K562 (cell line): ENCODE data around the gene NCL. TPM values are rescaled to one million over a fixed set of nuclear protein-coding genes. Genes with fewer than 3 reads are reported as not detected.

Experiments used
- ATAC-seq: fragments of 200-7000 bp; cut with Tn5 transposase; 3 replicates; pipeline ENCODE4 v1.9.1; 2020; ENCODE audit warnings: moderate library complexity
- BruUV-seq: library from RNA; stranded (reverse); fragments of 400-500 nt; replicated peaks from 2 replicates; lab custom pipeline; 2021; lab: Mats Ljungman, UMichigan
- CTCF ChIA-PET: fragments of 300-600 bp; formaldehyde crosslinking; extraction: SDS; loops from one replicate; lab custom pipeline; 2021; ENCODE audit warnings: low intra/inter-chr PET ratio; lab: Yijun Ruan, JAX
- POLR2A ChIA-PET: fragments of 300-600, 350-650 bp; sonication (Branson Sonifier 250); formaldehyde crosslinking; extraction: SDS; loops from one replicate; lab custom pipeline; 2021; ENCODE audit warnings: antibody characterized with exemption, inconsistent platforms; lab: Yijun Ruan, JAX
- DNase-seq, 4 experiments: peaks; one replicate each; pipeline versions ENCODE4 v3.0.0 to v3.0.0-alpha.2; 2011 to 2018; ENCODE audit warnings: low spot score in 3 of 4, mixed read lengths in 3 of 4; ENCODE audit errors: extremely low read depth in 1 of 4
- FAIRE-seq: peaks from 2 replicates; lab custom pipeline; 2011; peaks lifted over from hg19 to GRCh38; lab: Jason Lieb, UNC
- H2AFZ ChIP-seq: 2 replicates; pipeline ENCODE4 v1.6.0; 2011; ENCODE audit warnings: low read depth, low read length, control low read depth, inconsistent platforms
- H3K27ac ChIP-seq: fragments of 200-600 bp; 3 replicates; pipeline ENCODE4 v1.8.0; 2011; ENCODE audit warnings: low read depth, mild to moderate bottlenecking, control low read depth, inconsistent platforms, low read length, moderate library complexity, mixed read lengths; ENCODE audit errors: extremely low read depth
- H3K27me3 ChIP-seq, 2 experiments: fragments of 300-600 bp in 1 of 2; 2 replicates in 1 of 2; 3 replicates in 1 of 2; pipeline versions ENCODE4 v1.6.0 to v1.8.0; 2011; ENCODE audit warnings: inconsistent platforms in 2 of 2, low read length in 2 of 2, mild to moderate bottlenecking in 1 of 2, mixed read lengths in 1 of 2, moderate library complexity in 1 of 2; ENCODE audit not compliant: control insufficient read depth in 2 of 2, insufficient read depth in 2 of 2
- H3K36me3 ChIP-seq: fragments of 300-600 bp; 3 replicates; pipeline ENCODE4 v1.8.0; 2011; ENCODE audit warnings: mild to moderate bottlenecking, low read length, inconsistent platforms; ENCODE audit not compliant: control insufficient read depth, insufficient read depth
- H3K4me1 ChIP-seq, 2 experiments: fragments of 200-600 bp in 1 of 2; replicated peaks in 1 of 2; 2 replicates in 1 of 2; 3 replicates in 1 of 2; pipeline versions ENCODE4 v1.5.1 to v1.8.0; 2011; ENCODE audit warnings: inconsistent platforms in 2 of 2, low read length in 2 of 2, mild to moderate bottlenecking in 1 of 2, mixed read lengths in 1 of 2, moderate library complexity in 1 of 2; ENCODE audit not compliant: control insufficient read depth in 2 of 2, insufficient read depth in 2 of 2
- H3K4me2 ChIP-seq: 2 replicates; pipeline ENCODE4 v1.6.1; 2011; ENCODE audit warnings: low read length, control low read depth, inconsistent platforms, mixed read lengths; ENCODE audit not compliant: insufficient read depth
- H3K4me3 ChIP-seq: fragments of 200-600 bp; sonication (generic), shearing (Covaris generic); 2 replicates; pipeline ENCODE4 v1.5.1; 2016; ENCODE audit warnings: control low read depth, inconsistent platforms
- H3K79me2 ChIP-seq: fragments of 200-600 bp; 3 replicates; pipeline ENCODE4 v1.8.0; 2011; ENCODE audit warnings: low read length, inconsistent platforms; ENCODE audit not compliant: control insufficient read depth, insufficient read depth
- H3K9ac ChIP-seq, 2 experiments: 2 replicates each; pipeline versions ENCODE4 v1.6.0 to v1.6.1; 2011; ENCODE audit warnings: low read depth in 2 of 2, low read length in 2 of 2, control low read depth in 1 of 2, inconsistent platforms in 1 of 2, mild to moderate bottlenecking in 1 of 2, mixed read lengths in 1 of 2; ENCODE audit not compliant: insufficient read depth in 1 of 2
- H3K9me1 ChIP-seq: one replicate; pipeline ENCODE4 v1.6.0; 2011; ENCODE audit warnings: inconsistent platforms, mild to moderate bottlenecking, low read length, moderate library complexity; ENCODE audit not compliant: control insufficient read depth, insufficient read depth
- H3K9me3 ChIP-seq: replicated peaks from 2 replicates; pipeline ENCODE4 v1.5.1; 2011; ENCODE audit warnings: low read depth, low read length, inconsistent platforms; ENCODE audit not compliant: control insufficient read depth, insufficient read depth
- H4K20me1 ChIP-seq: replicated peaks from 2 replicates; pipeline ENCODE4 v1.6.1; 2011; ENCODE audit warnings: low read length, inconsistent platforms, mixed read lengths; ENCODE audit not compliant: control insufficient read depth, insufficient read depth
- BCOR ChIP-seq: fragments of 450-650 bp; IDR thresholded peaks from 2 replicates; pipeline ENCODE4 v1.6.1; 2016
- HMGN3 ChIP-seq: IDR thresholded peaks from 2 replicates; pipeline ENCODE4 v1.6.1; 2011; ENCODE audit warnings: borderline replicate concordance, low read depth, mild to moderate bottlenecking, mixed read lengths, low read length; ENCODE audit not compliant: insufficient read length; ENCODE audit errors: extremely low read depth
- ILK ChIP-seq: fragments of 450-650 bp; IDR thresholded peaks from 2 replicates; pipeline ENCODE4 v1.6.1; 2016; ENCODE audit warnings: missing genetic modification characterization, low read depth, mild to moderate bottlenecking, missing compliant biosample characterization, moderate library complexity, borderline replicate concordance
- TRIM28 ChIP-seq: fragments of 450-650 bp; IDR thresholded peaks from 2 replicates; pipeline ENCODE4 v1.6.1; 2017
- WGBS: fragments of 100-300 bp; shearing (Covaris generic); methylation state at CpG from one replicate; pipeline ENCODE4 v1.1.6; 2016; ENCODE audit warnings: low coverage, mixed read lengths; ENCODE audit not compliant: insufficient coverage; ENCODE audit errors: missing lambda C conversion rate; 5-methylcytosine and 5-hydroxymethylcytosine counted together
- in situ Hi-C: fragments of 300-500 bp; cut with MboI; formaldehyde crosslinking; loops from 4 replicates; pipeline ENCODE4 v1.15.0; 2018; ENCODE audit warnings: inconsistent platforms, mixed read lengths
- intact Hi-C: fragments of 100-400 bp; cut with micrococcal nuclease; formaldehyde crosslinking; loops from 2 replicates; pipeline ENCODE4 v1.14.2; 2022
- polyA plus RNA-seq, 8 experiments: library from polyadenylated mRNA; depleted of rRNA in 4 of 8; stranded (reverse) in 5 of 8; unstranded in 3 of 8; fragments of >200 nt; fragmentation: Nextera tagmentation in 2 of 8; fragmentation: Illumina TruSeq in 1 of 8; extraction: Ambion mirVana in 2 of 8; extraction: Trizol in 1 of 8; gene quantifications; 2 replicates each; pipeline versions ENCODE4 v1.2.1 to v1.2.3, GENCODE V29; 2011 to 2014; ENCODE audit warnings: inconsistent platforms in 1 of 8, missing spikeins in 1 of 8
- total RNA-seq, 7 experiments: library from RNA; depleted of rRNA in 6 of 7; stranded (reverse); fragments of >200 nt in 6 of 7; fragmentation: Illumina TruSeq in 2 of 7; extraction: Trizol in 2 of 7; gene quantifications; 2 replicates each; pipeline versions ENCODE4 v1.2.1 to v1.2.3, GENCODE V29; 2011 to 2021; ENCODE audit warnings: low replicate concordance in 1 of 7
- TF ChIP-seq, protein P1 (sequence below): IDR thresholded peaks from 2 replicates; pipeline ENCODE4 v1.6.1; 2014; ENCODE audit warnings: antibody characterized with exemption
- TF ChIP-seq, protein P2 (sequence below): IDR thresholded peaks from 2 replicates; pipeline ENCODE4 v1.6.1; 2016; ENCODE audit warnings: missing genetic modification characterization, missing compliant biosample characterization

The NCL gene
- total and polyA plus RNA-seq, 9 of the 15 experiments (the other 6 are each of a cell fraction or from before 2014, with no cell fraction given) = 80.9 to 732 (median 361) TPM

DNA sequence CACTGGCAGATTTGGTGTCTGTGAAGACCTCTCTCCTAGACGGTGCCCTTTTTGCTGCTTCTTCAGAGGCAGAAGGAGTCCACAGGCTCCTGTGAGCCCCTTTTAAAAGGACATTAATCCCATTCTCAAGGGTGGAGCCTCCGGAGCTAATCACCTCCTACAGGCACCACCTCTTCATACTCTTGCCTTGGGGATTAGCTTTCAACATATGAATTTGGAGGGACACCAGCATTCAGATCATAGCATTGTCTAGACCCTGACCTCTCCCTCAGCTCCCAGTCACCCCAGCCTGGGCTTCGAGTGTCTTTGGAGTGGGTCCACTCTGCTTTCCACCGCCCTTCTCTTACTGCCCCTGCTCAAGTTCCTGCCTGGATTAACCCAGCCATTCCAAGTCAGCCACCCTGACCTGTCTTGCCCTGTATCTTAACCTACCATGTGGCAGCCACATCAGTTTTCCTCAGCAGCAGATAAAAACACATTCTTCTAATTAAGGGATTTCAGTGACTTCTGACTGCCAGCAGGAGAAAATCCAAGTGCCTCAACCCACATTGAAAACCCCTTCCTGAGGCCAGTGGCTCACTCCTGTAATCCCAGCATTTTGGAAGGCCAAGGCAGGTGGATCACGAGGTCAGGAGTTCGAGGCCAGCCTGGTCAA is 6.1 kb upstream of the NCL start:
- FAIRE-seq (no peak), DNase-seq (no peak), ATAC-seq (peak; percentile 29)
- no peaks in the 10 kb centered on the region for H3K27me3 ChIP-seq
- TF ChIP-seq HMGN3 (no peak), ILK (tag) (no peak), BCOR (no peak), TRIM28 (no peak)
- TF ChIP-seq, protein P1, sequence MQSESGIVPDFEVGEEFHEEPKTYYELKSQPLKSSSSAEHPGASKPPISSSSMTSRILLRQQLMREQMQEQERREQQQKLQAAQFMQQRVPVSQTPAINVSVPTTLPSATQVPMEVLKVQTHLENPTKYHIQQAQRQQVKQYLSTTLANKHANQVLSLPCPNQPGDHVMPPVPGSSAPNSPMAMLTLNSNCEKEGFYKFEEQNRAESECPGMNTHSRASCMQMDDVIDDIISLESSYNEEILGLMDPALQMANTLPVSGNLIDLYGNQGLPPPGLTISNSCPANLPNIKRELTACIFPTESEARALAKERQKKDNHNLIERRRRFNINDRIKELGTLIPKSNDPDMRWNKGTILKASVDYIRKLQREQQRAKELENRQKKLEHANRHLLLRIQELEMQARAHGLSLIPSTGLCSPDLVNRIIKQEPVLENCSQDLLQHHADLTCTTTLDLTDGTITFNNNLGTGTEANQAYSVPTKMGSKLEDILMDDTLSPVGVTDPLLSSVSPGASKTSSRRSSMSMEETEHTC = no peak
- TF ChIP-seq, protein P2, sequence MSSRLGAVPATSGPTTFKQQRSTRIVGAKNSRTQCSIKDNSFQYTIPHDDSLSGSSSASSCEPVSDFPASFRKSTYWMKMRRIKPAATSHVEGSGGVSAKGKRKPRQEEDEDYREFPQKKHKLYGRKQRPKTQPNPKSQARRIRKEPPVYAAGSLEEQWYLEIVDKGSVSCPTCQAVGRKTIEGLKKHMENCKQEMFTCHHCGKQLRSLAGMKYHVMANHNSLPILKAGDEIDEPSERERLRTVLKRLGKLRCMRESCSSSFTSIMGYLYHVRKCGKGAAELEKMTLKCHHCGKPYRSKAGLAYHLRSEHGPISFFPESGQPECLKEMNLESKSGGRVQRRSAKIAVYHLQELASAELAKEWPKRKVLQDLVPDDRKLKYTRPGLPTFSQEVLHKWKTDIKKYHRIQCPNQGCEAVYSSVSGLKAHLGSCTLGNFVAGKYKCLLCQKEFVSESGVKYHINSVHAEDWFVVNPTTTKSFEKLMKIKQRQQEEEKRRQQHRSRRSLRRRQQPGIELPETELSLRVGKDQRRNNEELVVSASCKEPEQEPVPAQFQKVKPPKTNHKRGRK = no peak
- CTCF ChIA-PET = no interaction called here
- intact Hi-C loops = no loop called here
- POLR2A ChIA-PET = interaction anchor here (0.6 to 1.3 kb wide), 3 partner anchors 11 to 822 kb away, joined by 3 read pairs; no protein-coding TSS in a partner anchor
- BruUV-seq = no TSS peak
- in situ Hi-C loops = no loop called here
- H3K9ac ChIP-seq = peak overlapping the region in 1 of 2 experiments; percentile 78; a peak in 1 of 4 replicates
- H3K9me3 ChIP-seq = no peaks in the 10 kb centered on the region
- H3K79me2 ChIP-seq = peaks cover 3% of the 10 kb centered on the region; the same call in 2 of the 3 replicates
- no peak overlapping the region; the same call in 1 of the 2 replicates for H3K4me2 ChIP-seq
- no peaks in the 10 kb centered on the region for H3K9me1 ChIP-seq
- H3K27ac ChIP-seq = no peak overlapping the region
- H3K36me3 ChIP-seq = no peaks in the 10 kb centered on the region
- peaks cover 9 to 14% of the 10 kb centered on the region in 2 experiments; a peak in 4 of 5 replicates for H3K4me1 ChIP-seq
- 17% methylated on average over 4 of the region's 6 CpGs for WGBS
- H4K20me1 ChIP-seq = no peaks in the 10 kb centered on the region
- no peak overlapping the region for H3K4me3 ChIP-seq
- peak overlapping the region; percentile 74 for H2AFZ ChIP-seq
